Raji (cell line): ENCODE data around the gene SIMC1.

ENCODE experiments used
- POLR2A ChIP-seq: IDR thresholded peaks from 2 replicates; pipeline ENCODE4 v1.6.1; 2011; ENCODE audit warnings: low read depth, low read length, control low read depth; ENCODE audit not compliant: insufficient read depth

Gene SIMC1

GRCh38 chr5:176365351-176366231, 127.4 kb downstream of the SIMC1 start, which contains the start of gene ARL10:
Gene ARL10 (plus strand): TSS chr5:176365487. CDS start chr5:176365564, 77 bp downstream.
- TF ChIP-seq POLR2A: no peak

- TF ChIP-seq POLR2A: no peak
Measured at GRCh38 chr5:176366232-176366894, 128.1 kb downstream of the SIMC1 start.

- TF ChIP-seq POLR2A: no peak
Measured at GRCh38 chr5:176368726-176369125, 130.5 kb downstream of the SIMC1 start.

GRCh38 chr5:176369934-176370711, 131.9 kb downstream of the SIMC1 start:
- no peak for TF ChIP-seq POLR2A

GRCh38 chr5:176371621-176372539, 133.7 kb downstream of the SIMC1 start:
- no peak for TF ChIP-seq POLR2A

GRCh38 chr5:176373100-176373818, 135.0 kb downstream of the SIMC1 start:
- TF ChIP-seq POLR2A: no peak

- TF ChIP-seq POLR2A: no peak
Measured at GRCh38 chr5:176379881-176380280, 141.7 kb downstream of the SIMC1 start.

- TF ChIP-seq POLR2A: no peak
Measured at GRCh38 chr5:176381423-176381822, 143.2 kb downstream of the SIMC1 start.

GRCh38 chr5:176381979-176382378, 143.8 kb downstream of the SIMC1 start:
- no peak for TF ChIP-seq POLR2A

GRCh38 chr5:176382721-176383120, 144.5 kb downstream of the SIMC1 start:
- no peak for TF ChIP-seq POLR2A

GRCh38 chr5:176383248-176383905, 145.2 kb downstream of the SIMC1 start:
- no peak for TF ChIP-seq POLR2A

- TF ChIP-seq POLR2A: no peak
Measured at GRCh38 chr5:176383961-176384360, 145.7 kb downstream of the SIMC1 start.

- no peak for TF ChIP-seq POLR2A
Measured at GRCh38 chr5:176384366-176384930, 146.2 kb downstream of the SIMC1 start.
